ENCODE results near the gene POC1B. TPM values are rescaled to one million over a fixed set of nuclear protein-coding genes. Genes with fewer than 3 reads are reported as not detected.

Gene POC1B
- total RNA-seq, 1 experiment from 2014 or later = 30.8 TPM

DNA sequence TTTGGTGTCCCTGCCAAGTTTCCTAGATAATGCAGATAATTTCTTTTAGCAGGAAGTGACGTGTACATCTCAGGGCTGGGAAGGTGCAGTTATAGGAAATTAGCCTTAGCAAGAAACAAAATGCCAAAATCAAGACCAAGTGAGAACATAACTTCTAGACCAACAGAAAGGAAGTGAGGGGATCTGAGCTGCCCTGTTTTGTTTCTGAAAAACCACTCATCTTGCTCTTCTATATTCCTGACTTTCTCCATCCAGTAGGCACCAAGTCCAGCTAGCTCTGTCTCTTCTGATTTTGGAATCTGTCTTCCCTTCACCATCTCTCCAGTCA is 149.7 kb downstream of the POC1B start:
- Histone ChIP-seq H3K4me1 (ENCODE audit: insufficient read depth, low read length, poor library complexity, severe bottlenecking) (peaks cover 47% of the 10 kb centered on the region), H3K4me3 (ENCODE audit: low read depth, low read length, poor library complexity, severe bottlenecking) (no peak overlapping the region), H3K27me3 (replicated peaks; ENCODE audit: insufficient read depth, low read depth, low read length, poor library complexity) (no peaks in the 10 kb centered on the region), H3K36me3 (ENCODE audit: insufficient read depth, low read length, poor library complexity, severe bottlenecking) (no peaks in the 10 kb centered on the region), H3K9me3 (ENCODE audit: low read depth, low read length, poor library complexity, severe bottlenecking) (no peaks in the 10 kb centered on the region), H3K27ac (ENCODE audit: low read depth, low read length, poor library complexity, severe bottlenecking) (no peak overlapping the region)
- ChIA-PET POLR2A (ENCODE audit: low non-redundant PET) (no interaction called here), CTCF (no interaction called here)
- TF ChIP-seq, protein P1, sequence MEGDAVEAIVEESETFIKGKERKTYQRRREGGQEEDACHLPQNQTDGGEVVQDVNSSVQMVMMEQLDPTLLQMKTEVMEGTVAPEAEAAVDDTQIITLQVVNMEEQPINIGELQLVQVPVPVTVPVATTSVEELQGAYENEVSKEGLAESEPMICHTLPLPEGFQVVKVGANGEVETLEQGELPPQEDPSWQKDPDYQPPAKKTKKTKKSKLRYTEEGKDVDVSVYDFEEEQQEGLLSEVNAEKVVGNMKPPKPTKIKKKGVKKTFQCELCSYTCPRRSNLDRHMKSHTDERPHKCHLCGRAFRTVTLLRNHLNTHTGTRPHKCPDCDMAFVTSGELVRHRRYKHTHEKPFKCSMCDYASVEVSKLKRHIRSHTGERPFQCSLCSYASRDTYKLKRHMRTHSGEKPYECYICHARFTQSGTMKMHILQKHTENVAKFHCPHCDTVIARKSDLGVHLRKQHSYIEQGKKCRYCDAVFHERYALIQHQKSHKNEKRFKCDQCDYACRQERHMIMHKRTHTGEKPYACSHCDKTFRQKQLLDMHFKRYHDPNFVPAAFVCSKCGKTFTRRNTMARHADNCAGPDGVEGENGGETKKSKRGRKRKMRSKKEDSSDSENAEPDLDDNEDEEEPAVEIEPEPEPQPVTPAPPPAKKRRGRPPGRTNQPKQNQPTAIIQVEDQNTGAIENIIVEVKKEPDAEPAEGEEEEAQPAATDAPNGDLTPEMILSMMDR (conservative IDR thresholded peaks at IDR 0.05; ENCODE audit: low read depth, low read length) = no peak
- TF ChIP-seq EZH2 (IDR thresholded peaks at IDR 0.05; ENCODE audit: borderline replicate concordance, low read depth, low read length, poor library complexity, severe bottlenecking) = no peak
- no peak for DNase-seq (ENCODE audit: low spot score)
- no TSS peak for BruUV-seq (replicated peaks)
- intact Hi-C loops (cut with micrococcal nuclease; ENCODE audit: unreplicated experiment) = no loop called here

DNA sequence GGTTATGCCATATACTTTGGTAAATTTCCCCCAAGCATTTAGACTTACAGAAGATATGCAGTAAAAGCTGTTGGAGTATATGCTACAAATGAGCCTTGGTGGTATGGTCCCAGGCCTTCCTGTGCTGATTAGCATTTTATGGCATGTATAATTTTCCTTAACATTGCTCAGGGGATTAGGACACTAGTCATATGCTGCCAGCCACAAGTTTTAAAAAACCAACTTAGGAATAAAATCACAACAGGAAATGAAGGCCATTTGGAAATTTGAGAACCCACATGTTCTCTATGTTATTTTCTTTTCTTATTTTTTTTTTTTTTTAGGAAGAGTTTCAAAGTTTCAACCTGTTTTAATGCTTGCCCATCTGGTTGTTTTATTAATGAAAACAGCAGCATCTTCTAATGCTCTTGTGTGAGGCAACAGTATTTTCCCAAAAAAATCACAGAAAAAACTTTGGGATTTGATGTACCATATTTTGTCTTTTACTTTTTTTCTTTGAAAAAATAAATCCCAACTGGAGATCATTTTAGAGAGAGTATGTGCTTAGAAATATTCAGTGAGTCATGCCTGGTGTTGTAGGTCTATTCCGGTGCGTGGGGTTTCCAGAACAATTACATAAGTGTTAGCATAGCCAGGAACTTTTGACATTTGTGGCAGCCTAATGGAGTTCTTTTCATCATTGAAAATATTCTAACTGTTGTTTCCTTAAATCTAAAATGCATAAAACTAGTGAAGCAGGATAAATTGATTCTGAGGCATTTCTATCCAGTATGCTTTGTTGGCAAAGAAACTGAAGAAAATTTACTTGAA is 151.9 kb downstream of the POC1B start:
- H3K27ac ChIP-seq (ENCODE audit: low read depth, low read length, poor library complexity, severe bottlenecking) = peak overlapping the region; percentile 85

DNA sequence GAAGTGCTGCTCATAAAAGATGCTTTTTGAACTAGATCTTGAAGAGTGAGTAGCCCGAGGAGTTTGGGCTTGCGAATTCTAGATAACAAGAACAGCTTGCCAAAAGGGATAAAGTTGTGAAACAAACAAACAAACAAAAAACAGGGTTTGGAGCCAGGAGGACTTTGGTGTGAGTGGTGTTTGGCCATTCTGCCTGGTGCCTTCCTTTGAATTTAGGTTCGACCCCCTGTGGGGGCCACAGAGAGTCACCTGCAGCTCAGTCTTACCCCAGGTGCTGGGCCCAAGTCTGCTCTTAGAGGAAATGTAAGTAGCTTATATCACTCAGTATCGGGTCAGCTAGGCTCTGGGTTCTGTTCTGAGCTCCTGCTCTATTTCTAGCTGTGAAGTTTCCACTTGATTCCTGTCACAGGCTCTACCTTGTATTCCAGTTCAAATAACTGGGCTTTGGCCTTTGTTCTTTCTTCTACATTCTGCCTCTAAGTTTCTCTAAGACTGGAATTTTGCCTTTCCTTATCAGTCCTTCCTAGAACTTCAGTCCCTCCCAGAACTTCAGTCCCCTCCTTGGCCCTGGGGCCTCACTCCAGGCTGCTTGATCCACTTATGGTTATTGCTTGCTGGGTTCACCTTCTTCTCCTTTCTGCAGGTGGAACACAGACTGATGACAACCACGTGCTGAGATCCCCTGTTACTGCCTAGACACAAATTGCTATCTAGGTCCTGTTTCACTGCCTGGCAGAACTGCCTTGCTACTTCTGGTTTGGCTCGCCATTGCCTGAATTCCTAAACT is 153.1 kb downstream of the POC1B start:
- DNase-seq (ENCODE audit: low spot score) = no peak
- no peaks in the 10 kb centered on the region for H3K36me3 ChIP-seq (ENCODE audit: insufficient read depth, low read length, poor library complexity, severe bottlenecking)
- TF ChIP-seq EZH2 (IDR thresholded peaks at IDR 0.05; ENCODE audit: borderline replicate concordance, low read depth, low read length, poor library complexity, severe bottlenecking) = no peak
- TF ChIP-seq, protein P1 (conservative IDR thresholded peaks at IDR 0.05; ENCODE audit: low read depth, low read length) = no peak
- ChIA-PET POLR2A (ENCODE audit: low non-redundant PET) (no interaction called here), CTCF (no interaction called here)
- peaks cover 72% of the 10 kb centered on the region for H3K4me1 ChIP-seq (ENCODE audit: insufficient read depth, low read length, poor library complexity, severe bottlenecking)
- no peaks in the 10 kb centered on the region for H3K27me3 ChIP-seq (replicated peaks; ENCODE audit: insufficient read depth, low read depth, low read length, poor library complexity)
- H3K9me3 ChIP-seq (ENCODE audit: low read depth, low read length, poor library complexity, severe bottlenecking) = no peaks in the 10 kb centered on the region
- BruUV-seq (replicated peaks) = no TSS peak
- no peak overlapping the region for H3K4me3 ChIP-seq (ENCODE audit: low read depth, low read length, poor library complexity, severe bottlenecking)
- intact Hi-C loops (cut with micrococcal nuclease; ENCODE audit: unreplicated experiment) = loop anchor here (5.0 kb wide), 1 partner anchor 80 kb away; no protein-coding TSS in a partner anchor
- H3K27ac ChIP-seq (ENCODE audit: low read depth, low read length, poor library complexity, severe bottlenecking) = peak overlapping the region; percentile 85

More for the DNA sequence above, 151.9 kb downstream of the POC1B start:
- Histone ChIP-seq H3K4me3 (ENCODE audit: low read depth, low read length, poor library complexity, severe bottlenecking) (peak overlapping the region; percentile 10), H3K36me3 (ENCODE audit: insufficient read depth, low read length, poor library complexity, severe bottlenecking) (no peaks in the 10 kb centered on the region), H3K4me1 (ENCODE audit: insufficient read depth, low read length, poor library complexity, severe bottlenecking) (peaks cover 69% of the 10 kb centered on the region), H3K9me3 (ENCODE audit: low read depth, low read length, poor library complexity, severe bottlenecking) (no peaks in the 10 kb centered on the region), H3K27me3 (replicated peaks; ENCODE audit: insufficient read depth, low read depth, low read length, poor library complexity) (no peaks in the 10 kb centered on the region)
- ChIA-PET CTCF (interaction anchor here (0.6 kb wide), 1 partner anchor 89 kb away, joined by 3 read pairs; no protein-coding TSS in a partner anchor), POLR2A (ENCODE audit: low non-redundant PET) (interaction anchor here (0.9 kb wide), 1 partner anchor 13 kb away, joined by 3 read pairs; no protein-coding TSS in a partner anchor)
- peak; percentile 95 for DNase-seq (ENCODE audit: low spot score)
- BruUV-seq (replicated peaks) = no TSS peak
- intact Hi-C loops (cut with micrococcal nuclease; ENCODE audit: unreplicated experiment) = loop anchor here (5.0 kb wide), 1 partner anchor 78 kb away; no protein-coding TSS in a partner anchor
- TF ChIP-seq, protein P1 (conservative IDR thresholded peaks at IDR 0.05; ENCODE audit: low read depth, low read length) = no peak
- TF ChIP-seq EZH2 (IDR thresholded peaks at IDR 0.05; ENCODE audit: borderline replicate concordance, low read depth, low read length, poor library complexity, severe bottlenecking) = no peak

Data from A673 (cell line).